Activated T-helper 9 cell treated with anti-CD3 and anti-CD28 coated beads, Interleukin-2, amount 50 U/mL, for 16 hours (primary cell): ENCODE data around the gene STIM1.
"Not testable (repeated sequence)": the region's sequence is repeated elsewhere in the genome, so short reads cannot be mapped to it uniquely, and the experiment has no call there.

Source experiments
- DNase-seq: peaks from one replicate; pipeline ENCODE4 v3.0.0-alpha.2; 2020; ENCODE audit warnings: low read depth

Gene STIM1

GRCh38 chr11:4115128-4115527 is 259.7 kb downstream of the STIM1 start:
- DNase-seq, result no peak

GRCh38 chr11:4118107-4118506 is 262.6 kb downstream of the STIM1 start:
- DNase-seq, result no peak

GRCh38 chr11:4123218-4123617 is 267.8 kb downstream of the STIM1 start:
- no peak for DNase-seq

- no peak for DNase-seq
These were observed 269.7 kb downstream of the STIM1 start for GRCh38 chr11:4125141-4125540.

GRCh38 chr11:4127357-4127756 is 271.9 kb downstream of the STIM1 start:
- DNase-seq, result no peak

- DNase-seq, result not testable (repeated sequence)
These were observed 274.8 kb downstream of the STIM1 start for GRCh38 chr11:4130219-4130618.

- no peak for DNase-seq
These were observed 279.3 kb downstream of the STIM1 start for GRCh38 chr11:4134806-4135205.

GRCh38 chr11:4138497-4138896 is 283.0 kb downstream of the STIM1 start:
- no peak for DNase-seq

GRCh38 chr11:4140067-4140636 is 284.7 kb downstream of the STIM1 start:
- DNase-seq, result no peak
